Mesenchymal stem cell (in vitro differentiated cells and primary cell): ENCODE results near the gene C11orf68.

Source experiments
- DNase-seq: peaks from one replicate; pipeline ENCODE4 v3.0.0-alpha.2; 2013
- H2AFZ ChIP-seq: one replicate; pipeline ENCODE4 v1.6.1; 2013; ENCODE audit warnings: low read depth, mild to moderate bottlenecking, control low read depth, inconsistent platforms, low read length, moderate library complexity
- H2AK5ac ChIP-seq: 2 replicates; pipeline ENCODE4 v1.6.1; 2013; ENCODE audit warnings: low read length, moderate library complexity, mild to moderate bottlenecking, inconsistent platforms; ENCODE audit not compliant: severe bottlenecking
- H2BK120ac ChIP-seq: one replicate; pipeline ENCODE4 v1.6.1; 2013; ENCODE audit warnings: low read depth, mild to moderate bottlenecking, inconsistent platforms, low read length, moderate library complexity
- H2BK12ac ChIP-seq, 2 experiments: one replicate each; pipeline ENCODE4 v1.6.1; 2013; ENCODE audit warnings: inconsistent platforms in 2 of 2, low read length in 2 of 2, mild to moderate bottlenecking in 2 of 2, moderate library complexity in 2 of 2, control low read depth in 1 of 2
- H2BK15ac ChIP-seq: one replicate; pipeline ENCODE4 v1.6.1; 2013; ENCODE audit warnings: mild to moderate bottlenecking, low read depth, inconsistent platforms; ENCODE audit not compliant: poor library complexity, severe bottlenecking
- H2BK5ac ChIP-seq: 2 replicates; pipeline ENCODE4 v1.6.1; 2013; ENCODE audit warnings: low read depth, mild to moderate bottlenecking, low read length, control low read depth, inconsistent platforms; ENCODE audit not compliant: poor library complexity, severe bottlenecking
- H3K14ac ChIP-seq, 2 experiments: one replicate each; pipeline ENCODE4 v1.6.1; 2013; ENCODE audit warnings: inconsistent platforms in 2 of 2, low read length in 2 of 2, control low read depth in 1 of 2, mild to moderate bottlenecking in 1 of 2, moderate library complexity in 1 of 2
- H3K18ac ChIP-seq, 2 experiments: one replicate each; pipeline ENCODE4 v1.6.1; 2013; ENCODE audit warnings: inconsistent platforms in 2 of 2, low read length in 2 of 2, control low read depth in 1 of 2, low read depth in 1 of 2, mild to moderate bottlenecking in 1 of 2
- H3K23ac ChIP-seq, 2 experiments: one replicate each; pipeline ENCODE4 v1.6.1; 2013; ENCODE audit warnings: inconsistent platforms in 2 of 2, low read length in 2 of 2, mild to moderate bottlenecking in 2 of 2, moderate library complexity in 2 of 2, control low read depth in 1 of 2
- H3K27ac ChIP-seq: 2 replicates; pipeline ENCODE4 v1.5.1; 2013; ENCODE audit warnings: mild to moderate bottlenecking, moderate library complexity, low read length, control low read depth, inconsistent platforms; ENCODE audit not compliant: poor library complexity, severe bottlenecking
- H3K27me3 ChIP-seq, 2 experiments: 2 replicates each; pipeline versions ENCODE4 v1.6.1 to v1.7.0; 2013; ENCODE audit warnings: low read length in 2 of 2, mild to moderate bottlenecking in 2 of 2, moderate library complexity in 2 of 2, control low read depth in 1 of 2, inconsistent platforms in 1 of 2; ENCODE audit not compliant: control insufficient read depth in 1 of 2, insufficient read depth in 1 of 2
- H3K36me3 ChIP-seq, 2 experiments: 2 replicates each; pipeline versions ENCODE4 v1.6.1 to v1.7.0; 2013; ENCODE audit warnings: low read length in 2 of 2, control low read depth in 1 of 2, inconsistent platforms in 1 of 2, low read depth in 1 of 2, mild to moderate bottlenecking in 1 of 2; ENCODE audit not compliant: insufficient read depth in 2 of 2, control insufficient read depth in 1 of 2
- H3K4ac ChIP-seq, 2 experiments: one replicate each; pipeline ENCODE4 v1.6.1; 2013; ENCODE audit warnings: inconsistent platforms in 2 of 2, low read length in 2 of 2, mild to moderate bottlenecking in 2 of 2, moderate library complexity in 2 of 2, control low read depth in 1 of 2, low read depth in 1 of 2
- H3K4me1 ChIP-seq: 2 replicates; pipeline ENCODE4 v1.6.1; 2013; ENCODE audit warnings: low read depth, low read length, control low read depth; ENCODE audit not compliant: control insufficient read depth, insufficient read depth
- H3K4me2 ChIP-seq: 2 replicates; pipeline ENCODE4 v1.6.1; 2013; ENCODE audit warnings: low read length, mild to moderate bottlenecking, inconsistent platforms; ENCODE audit not compliant: poor library complexity, severe bottlenecking
- H3K4me3 ChIP-seq, 2 experiments: 2 replicates each; pipeline versions ENCODE4 v1.5.1 to v1.7.0; 2013; ENCODE audit warnings: low read length in 2 of 2, mild to moderate bottlenecking in 2 of 2, control low read depth in 1 of 2, low read depth in 1 of 2; ENCODE audit not compliant: insufficient read depth in 1 of 2
- H3K79me1 ChIP-seq: replicated peaks from 2 replicates; pipeline ENCODE4 v1.6.1; 2013; ENCODE audit warnings: mild to moderate bottlenecking, control low read depth, low read length, inconsistent platforms; ENCODE audit not compliant: poor library complexity, severe bottlenecking
- H3K9ac ChIP-seq: 2 replicates; pipeline ENCODE4 v1.7.0; 2013; ENCODE audit warnings: mild to moderate bottlenecking, low read length, moderate library complexity
- H3K9me3 ChIP-seq: 2 replicates; pipeline ENCODE4 v1.7.0; 2013; ENCODE audit warnings: mild to moderate bottlenecking, low read length; ENCODE audit not compliant: control insufficient read depth
- H4K8ac ChIP-seq: one replicate; pipeline ENCODE4 v1.6.1; 2013; ENCODE audit warnings: inconsistent platforms, mild to moderate bottlenecking, low read length, moderate library complexity
- H4K91ac ChIP-seq: one replicate; pipeline ENCODE4 v1.6.1; 2013; ENCODE audit warnings: mild to moderate bottlenecking, low read length, inconsistent platforms
- WGBS: methylation state at CpG from one replicate; pipeline ENCODE4 v1.1.7; 2013; ENCODE audit warnings: mixed read lengths; 5-methylcytosine and 5-hydroxymethylcytosine counted together

Gene C11orf68

GRCh38 chr11:65896034-65896999 is 22.5 kb downstream of the C11orf68 start:
- Histone ChIP-seq H2AFZ (no peak overlapping the region), H3K27me3 (no peaks in the 10 kb centered on the region), H2BK120ac (no peak overlapping the region), H3K9me3 (no peaks in the 10 kb centered on the region), H3K23ac (peak overlapping the region in 1 of 2 experiments; percentile 95), H3K4me2 (peak overlapping the region; percentile 18), H3K79me1 (peaks cover under 1% of the 10 kb centered on the region), H2BK12ac (peak overlapping the region in 1 of 2 experiments; percentile 20), H3K4me3 (peak overlapping the region in 1 of 2 experiments; percentile 98), H4K91ac (no peak overlapping the region), H2BK15ac (no peak overlapping the region), H3K18ac (peak overlapping the region in 1 of 2 experiments; percentile 29), H3K36me3 (peaks cover 48 to 57% of the 10 kb centered on the region in 2 experiments), H3K9ac (peak overlapping the region; percentile 100), H3K27ac (peak overlapping the region; percentile 11), H3K14ac (peak overlapping the region in 1 of 2 experiments; percentile 64), H3K4ac (peak overlapping the region in 1 of 2 experiments; percentile 26), H2BK5ac (no peak overlapping the region), H2AK5ac (peak overlapping the region; percentile 43), H4K8ac (no peak overlapping the region), H3K4me1 (peaks cover 43% of the 10 kb centered on the region)
- no peak for DNase-seq
- WGBS: 93% methylated on average over 14 of the region's 14 CpGs

GRCh38 chr11:65895482-65895981 is 23.3 kb downstream of the C11orf68 start:
- Histone ChIP-seq H3K36me3 (peaks cover 50 to 57% of the 10 kb centered on the region in 2 experiments), H3K4me2 (no peak overlapping the region), H2AFZ (no peak overlapping the region), H4K91ac (no peak overlapping the region), H3K9me3 (no peaks in the 10 kb centered on the region), H2AK5ac (peak overlapping the region; percentile 13), H3K9ac (peak overlapping the region; percentile 100), H3K79me1 (no peaks in the 10 kb centered on the region), H4K8ac (no peak overlapping the region), H3K14ac (no peak overlapping the region), H2BK15ac (no peak overlapping the region), H3K23ac (peak overlapping the region in 1 of 2 experiments; percentile 29), H3K27me3 (no peaks in the 10 kb centered on the region), H2BK120ac (no peak overlapping the region), H3K27ac (no peak overlapping the region), H3K4me3 (peak overlapping the region in 1 of 2 experiments; percentile 98), H3K4me1 (peaks cover 47% of the 10 kb centered on the region), H3K18ac (no peak overlapping the region), H3K4ac (no peak overlapping the region), H2BK12ac (no peak overlapping the region), H2BK5ac (no peak overlapping the region)
- no peak for DNase-seq
- WGBS: 96% methylated on average over 4 of the region's 5 CpGs

GRCh38 chr11:65894034-65894591 is 24.7 kb downstream of the C11orf68 start:
- Histone ChIP-seq H3K36me3 (peaks cover 50 to 57% of the 10 kb centered on the region in 2 experiments), H3K9me3 (no peaks in the 10 kb centered on the region), H2BK12ac (peak overlapping the region in 1 of 2 experiments; percentile 21), H4K8ac (peak overlapping the region; percentile 76), H3K18ac (no peak overlapping the region), H3K4me1 (peaks cover 49% of the 10 kb centered on the region), H3K9ac (peak overlapping the region; percentile 94), H2BK15ac (no peak overlapping the region), H4K91ac (peak overlapping the region; percentile 49), H3K4me2 (no peak overlapping the region), H3K79me1 (peaks cover 2% of the 10 kb centered on the region), H2BK120ac (no peak overlapping the region), H3K27ac (peak overlapping the region; percentile 15), H2AK5ac (peak overlapping the region; percentile 63), H2AFZ (no peak overlapping the region), H3K4ac (no peak overlapping the region), H3K4me3 (peak overlapping the region in 1 of 2 experiments; percentile 44), H3K23ac (no peak overlapping the region), H2BK5ac (no peak overlapping the region), H3K14ac (no peak overlapping the region), H3K27me3 (no peaks in the 10 kb centered on the region)
- DNase-seq: no peak
- 89% methylated on average over 16 of the region's 16 CpGs for WGBS
